Right lobe of liver (tissue), 6 donors: ENCODE measurements around the gene PRRX2. TPM values are rescaled to one million over a fixed set of nuclear protein-coding genes. Genes with fewer than 3 reads are reported as not detected.

Experiments used
- ATAC-seq, 4 donors: fragments of 200-7000 bp; cut with Tn5 transposase; one replicate each; pipeline ENCODE4 v1.9.1; 2020; ENCODE audit warnings: mild to moderate bottlenecking in 4 of 4, moderate library complexity in 4 of 4
- DNase-seq, 3 donors: peaks; one replicate each; pipeline ENCODE4 v3.0.0-alpha.2; 2020
- H3K27ac ChIP-seq, 3 donors: fragments of 200-600 bp; one replicate each; pipeline ENCODE4 v1.8.0; 2022
- H3K27me3 ChIP-seq, 2 donors: fragments of 200-600 bp; one replicate each; pipeline ENCODE4 v1.8.0; 2022
- H3K36me3 ChIP-seq, 4 donors: fragments of 200-600 bp; sonication (generic) in 1 of 4; one replicate each; pipeline versions ENCODE4 v1.5.1 to v1.8.0; 2017 to 2022; ENCODE audit warnings: control low read depth in 1 of 4
- H3K4me1 ChIP-seq, 4 donors: fragments of 200-600 bp; sonication (generic) in 1 of 4; one replicate each; pipeline versions ENCODE4 v1.5.1 to v1.8.0; 2017 to 2022; ENCODE audit warnings: control low read depth in 1 of 4
- H3K4me3 ChIP-seq, 3 donors: fragments of 200-600 bp; one replicate each; pipeline ENCODE4 v1.8.0; 2022
- H3K9me3 ChIP-seq, 4 donors: fragments of 200-600 bp; sonication (generic) in 1 of 4; one replicate each; pipeline versions ENCODE4 v1.5.1 to v1.8.0; 2017 to 2022; ENCODE audit warnings: control low read depth in 1 of 4
- CTCF ChIP-seq, 4 donors: fragments of 200-600 bp in 3 of 4; fragments of 450-650 bp in 1 of 4; IDR thresholded peaks; one replicate each; pipeline versions ENCODE4 v1.5.1 to v1.8.0; 2016 to 2022; ENCODE audit warnings: antibody characterized with exemption in 4 of 4, mild to moderate bottlenecking in 2 of 4
- POLR2A ChIP-seq: fragments of 450-650 bp; IDR thresholded peaks from one replicate; pipeline ENCODE4 v1.6.1; 2017; ENCODE audit warnings: antibody characterized with exemption, mild to moderate bottlenecking
- WGBS: methylation state at CpG from one replicate; pipeline ENCODE4 v1.1.6; 2018; ENCODE audit warnings: low coverage, low lambda C conversion rate; ENCODE audit not compliant: insufficient coverage; ENCODE audit errors: missing lambda C conversion rate; 5-methylcytosine and 5-hydroxymethylcytosine counted together
- intact Hi-C, 2 donors: fragments of 100-400 bp; cut with DNase I; formaldehyde crosslinking; loops; one replicate each; pipeline versions ENCODE4 v1.11.2 to v1.14.1; 2022
- total RNA-seq, 6 experiments: library from RNA; depleted of rRNA in 2 of 6; stranded (reverse); fragments of >200 nt in 2 of 6; fragmentation: NEBNext Ultra II Directional in 3 of 6; extraction: Animal tissue kit (Norgen Biotek cat#: 25700) in 3 of 6; gene quantifications; one replicate each; pipeline versions ENCODE4 v1.1.0 to v1.2.4, GENCODE V29; 2016 to 2023
- donor health status: DM: no; HTN: yes; CAD: no.
- donor health status: DM: no; HTN: no; CAD: no.
- donor health status: DM: no; HTN: no; CAD: no.
- donor health status: DM: no; HTN: yes; CAD: no.
- donor health status: DM: no; HTN: yes; CAD: no.

PRRX2 gene
- total RNA-seq, 6 experiments from 2014 or later = not detected

GRCh38 chr9:129669141-129669718 is 3.8 kb downstream of the PRRX2 start:
- TF ChIP-seq POLR2A = no peak
- no peak for TF ChIP-seq CTCF (IDR thresholded peaks at IDR 0.05)
- H3K27ac ChIP-seq = no peak overlapping the region
- peaks cover 0 to 9% of the 10 kb centered on the region in 2 donors for H3K27me3 ChIP-seq
- no peaks in the 10 kb centered on the region for H3K4me1 ChIP-seq
- H3K36me3 ChIP-seq = no peaks in the 10 kb centered on the region
- 33% methylated on average over 17 of the region's 17 CpGs for WGBS
- H3K4me3 ChIP-seq = no peak overlapping the region
- H3K9me3 ChIP-seq = no peaks in the 10 kb centered on the region
- no peak for DNase-seq
- no peak for ATAC-seq
- intact Hi-C loops = no loop called here

GRCh38 chr9:129669946-129670345 is 4.5 kb downstream of the PRRX2 start:
- Histone ChIP-seq H3K4me1 (no peaks in the 10 kb centered on the region), H3K27me3 (peaks cover 0 to 9% of the 10 kb centered on the region in 2 donors), H3K27ac (no peak overlapping the region), H3K9me3 (no peaks in the 10 kb centered on the region), H3K36me3 (no peaks in the 10 kb centered on the region), H3K4me3 (no peak overlapping the region)
- DNase-seq = no peak
- intact Hi-C loops = no loop called here
- no peak for ATAC-seq
- TF ChIP-seq CTCF (IDR thresholded peaks at IDR 0.05) (no peak), POLR2A (no peak)
- WGBS = 76% methylated on average over 13 of the region's 13 CpGs

- Histone ChIP-seq H3K27me3 (peaks cover 0 to 9% of the 10 kb centered on the region in 2 donors), H3K4me3 (no peak overlapping the region), H3K27ac (no peak overlapping the region), H3K4me1 (no peaks in the 10 kb centered on the region), H3K9me3 (no peaks in the 10 kb centered on the region), H3K36me3 (no peaks in the 10 kb centered on the region)
- DNase-seq (no peak), ATAC-seq (no peak)
- TF ChIP-seq POLR2A = no peak
- TF ChIP-seq CTCF (IDR thresholded peaks at IDR 0.05) = no peak
- 77% methylated on average over 6 of the region's 9 CpGs for WGBS
- intact Hi-C loops = no loop called here
Measured at GRCh38 chr9:129671065-129671464, 5.6 kb downstream of the PRRX2 start.

- no peak for ATAC-seq
- no peak overlapping the region for H3K4me3 ChIP-seq
- intact Hi-C loops = no loop called here
- no peaks in the 10 kb centered on the region for H3K36me3 ChIP-seq
- peaks cover 0 to 6% of the 10 kb centered on the region in 2 donors for H3K27me3 ChIP-seq
- no peaks in the 10 kb centered on the region for H3K9me3 ChIP-seq
- 85% methylated on average over 4 of the region's 7 CpGs for WGBS
- no peak for TF ChIP-seq CTCF (IDR thresholded peaks at IDR 0.05)
- no peak for TF ChIP-seq POLR2A
- no peaks in the 10 kb centered on the region for H3K4me1 ChIP-seq
- DNase-seq = no peak
- no peak overlapping the region for H3K27ac ChIP-seq
Measured at GRCh38 chr9:129671519-129671918, 6.1 kb downstream of the PRRX2 start.

- no peak overlapping the region for H3K4me3 ChIP-seq
- no peak overlapping the region for H3K27ac ChIP-seq
- TF ChIP-seq CTCF (IDR thresholded peaks at IDR 0.05) (no peak), POLR2A (no peak)
- H3K36me3 ChIP-seq = no peaks in the 10 kb centered on the region
- H3K9me3 ChIP-seq = no peaks in the 10 kb centered on the region
- intact Hi-C loops = no loop called here
- ATAC-seq (no peak), DNase-seq (no peak)
- H3K4me1 ChIP-seq = no peaks in the 10 kb centered on the region
- WGBS = 63% methylated on average over 6 of the region's 8 CpGs
- H3K27me3 ChIP-seq = no peaks in the 10 kb centered on the region
Measured at GRCh38 chr9:129672702-129673101, 7.3 kb downstream of the PRRX2 start.
